Neural crest cell (in vitro differentiated cells): ENCODE data around the gene RNF224. TPM values are rescaled to one million over a fixed set of nuclear protein-coding genes. Genes with fewer than 3 reads are reported as not detected.

Source experiments
- DNase-seq: peaks from one replicate; pipeline ENCODE4 v3.0.0; 2021; ENCODE audit warnings: low read depth, mixed read lengths, low spot score
- H3K27ac Mint-ChIP-seq: one replicate; pipeline ENCODE4 v1.8.0; 2021; ENCODE audit warnings: mild to moderate bottlenecking, mixed read lengths; ENCODE audit not compliant: unreplicated experiment
- H3K27me3 Mint-ChIP-seq: 2 replicates; pipeline ENCODE4 v1.8.0; 2021; ENCODE audit warnings: low read depth, mild to moderate bottlenecking, mixed read lengths
- H3K36me3 Mint-ChIP-seq: 2 replicates; pipeline ENCODE4 v1.8.0; 2021; ENCODE audit warnings: low read depth, mild to moderate bottlenecking, mixed read lengths
- H3K4me1 Mint-ChIP-seq: 2 replicates; pipeline ENCODE4 v1.8.0; 2021; ENCODE audit warnings: mixed read lengths
- H3K4me3 Mint-ChIP-seq: one replicate; pipeline ENCODE4 v1.8.0; 2021; ENCODE audit warnings: mild to moderate bottlenecking, mixed read lengths
- H3K9me3 Mint-ChIP-seq: 2 replicates; pipeline ENCODE4 v1.8.0; 2021; ENCODE audit warnings: mixed read lengths
- CTCF ChIP-seq: fragments of 200-600 bp; sonication (generic); conservative IDR thresholded peaks from 2 replicates; pipeline ENCODE4 v1.5.0; 2021; ENCODE audit warnings: antibody characterized with exemption, mild to moderate bottlenecking
- total RNA-seq: library from RNA; stranded (reverse); gene quantifications from 2 replicates; pipeline ENCODE4 v1.2.1, GENCODE V29; 2021

The RNF224 gene
- total RNA-seq, 1 donor from 2014 or later: not detected

- Mint-ChIP-seq H3K27me3 (peaks cover 3% of the 10 kb centered on the region), H3K9me3 (no peaks in the 10 kb centered on the region), H3K4me3 (no peak overlapping the region), H3K27ac (no peak overlapping the region), H3K36me3 (no peaks in the 10 kb centered on the region), H3K4me1 (peaks cover 4% of the 10 kb centered on the region)
- no peak for TF ChIP-seq CTCF
- DNase-seq: no peak
These were observed 1.9 kb downstream of the RNF224 start for GRCh38 chr9:137228968-137229896.

DNA sequence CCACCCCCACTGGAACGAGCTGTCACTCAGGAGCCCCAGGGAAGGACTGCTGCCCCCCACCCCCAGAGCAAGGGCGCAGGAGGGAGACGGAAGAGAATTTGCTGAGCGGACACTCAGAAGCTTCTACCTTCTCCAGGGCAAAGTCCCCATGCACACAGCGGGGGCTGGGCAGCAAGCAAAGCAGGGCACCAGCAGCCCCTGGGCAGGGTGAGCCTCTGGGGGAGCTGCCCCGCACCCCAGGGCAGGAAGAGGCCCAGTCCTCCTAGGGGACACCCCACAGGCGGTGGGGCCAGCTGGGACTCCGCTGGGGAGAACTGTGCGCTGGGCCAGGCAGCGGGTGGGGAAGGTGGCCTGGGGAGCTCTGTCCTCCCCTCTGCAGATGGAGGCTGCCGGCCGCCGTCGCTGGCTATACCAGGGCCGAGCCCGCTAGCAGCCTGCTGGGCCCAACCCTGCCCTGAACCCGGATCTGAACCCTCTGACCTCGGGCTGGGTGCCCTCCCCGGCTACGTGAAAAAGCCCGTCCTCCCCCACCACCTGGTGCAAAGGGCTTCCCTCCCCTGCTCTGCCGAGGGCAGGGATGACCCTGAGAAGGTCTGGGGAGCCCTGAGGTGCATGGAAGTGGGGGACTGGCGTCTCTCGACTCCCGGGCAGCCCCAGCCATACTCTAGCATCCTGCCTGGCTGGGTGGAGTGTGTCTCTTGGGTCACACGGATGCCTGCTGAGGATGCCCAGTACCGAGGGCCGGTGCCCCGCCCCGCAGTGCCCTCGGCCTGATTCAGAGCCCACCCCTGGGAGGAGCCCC lies 2.8 kb downstream of the RNF224 start:
- peaks cover 4% of the 10 kb centered on the region for H3K4me1 Mint-ChIP-seq

DNA sequence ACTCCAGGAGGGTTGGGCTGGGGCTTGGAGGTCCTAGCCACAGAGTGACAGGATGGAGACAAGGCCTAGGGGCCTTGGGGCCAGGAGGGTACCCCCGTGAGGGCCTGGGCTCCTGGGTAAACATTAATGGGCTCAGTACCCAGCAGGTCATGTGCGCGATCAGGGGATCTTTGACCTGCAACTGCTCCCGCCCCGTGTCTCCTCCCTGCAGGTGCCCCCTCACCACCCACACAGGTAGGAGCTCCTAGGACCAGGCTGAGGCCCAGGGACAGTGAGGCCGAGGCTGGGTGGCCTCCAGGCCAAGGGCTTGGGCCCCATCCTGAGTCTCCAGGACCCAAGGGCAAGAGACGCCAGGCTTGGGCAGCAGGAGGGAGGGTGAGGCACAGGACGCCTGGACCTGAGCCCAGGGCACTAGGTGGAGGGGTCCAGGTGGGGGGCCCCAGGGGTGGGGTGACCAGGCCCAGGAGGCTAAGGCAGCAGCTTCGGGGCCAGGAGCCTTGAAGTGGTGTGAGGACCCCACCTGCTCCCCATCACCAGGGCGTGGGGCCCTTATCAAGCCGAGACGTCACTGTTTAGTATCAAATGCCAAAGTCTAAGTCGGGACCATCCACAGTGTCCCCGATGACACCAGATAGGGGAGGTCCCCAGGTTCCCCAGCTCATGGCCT lies 3.5 kb downstream of the RNF224 start, which contains the start of gene SLC34A3:
TSS of gene SLC34A3 (plus strand) at position 197 of the 667 bp plus-strand sequence. CDS start 802 bp downstream, outside the sequence.
- Mint-ChIP-seq H3K4me3 (no peak within 1 kb of the TSS), H3K27ac (no peak within 1 kb of the TSS), H3K36me3 (no peaks in the 10 kb centered on the region), H3K9me3 (no peaks in the 10 kb centered on the region), H3K4me1 (peaks cover 4% of the 10 kb centered on the region), H3K27me3 (peaks cover 3% of the 10 kb centered on the region)
- no peak for DNase-seq
- TF ChIP-seq CTCF: no peak

More for the DNA sequence above, 2.8 kb downstream of the RNF224 start:
- H3K36me3 Mint-ChIP-seq: no peaks in the 10 kb centered on the region
- no peaks in the 10 kb centered on the region for H3K9me3 Mint-ChIP-seq
- no peak for DNase-seq
- H3K27ac Mint-ChIP-seq: no peak overlapping the region
- peaks cover 3% of the 10 kb centered on the region for H3K27me3 Mint-ChIP-seq
- no peak for TF ChIP-seq CTCF
- H3K4me3 Mint-ChIP-seq: no peak overlapping the region

DNA sequence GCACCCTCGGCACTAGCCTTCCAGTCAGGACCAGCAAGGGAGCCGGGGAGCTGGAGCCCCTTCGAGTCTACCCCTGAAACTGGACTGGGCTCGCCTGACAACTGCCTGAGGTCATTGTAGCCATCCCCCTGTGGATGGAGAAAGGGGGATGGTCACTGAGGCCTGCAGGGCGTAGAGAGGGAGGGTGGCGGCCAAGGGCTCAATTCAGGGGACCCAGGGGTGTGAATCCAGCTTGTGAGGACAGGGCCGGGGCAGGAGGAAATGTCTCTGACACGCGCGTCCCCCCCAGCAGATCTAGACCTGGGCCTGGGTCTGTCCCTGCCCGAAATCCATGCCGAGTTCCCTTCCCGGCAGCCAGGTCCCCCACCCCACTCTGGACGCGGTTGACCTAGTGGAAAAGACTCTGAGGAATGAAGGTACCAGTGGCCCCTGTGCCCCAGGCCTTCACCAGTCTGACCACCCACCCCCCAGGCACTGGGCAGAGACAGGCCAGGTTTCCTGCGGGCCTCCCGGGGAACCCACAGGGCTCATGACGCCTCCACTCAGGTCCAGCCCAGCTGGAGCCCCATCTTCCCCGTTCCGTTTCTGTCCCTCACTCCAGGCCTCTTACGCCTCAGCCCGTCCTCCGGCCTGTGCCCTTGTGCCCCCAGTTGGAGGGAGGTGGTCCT lies 4.2 kb downstream of the RNF224 start:
- no peaks in the 10 kb centered on the region for H3K9me3 Mint-ChIP-seq
- peaks cover 3% of the 10 kb centered on the region for H3K27me3 Mint-ChIP-seq
- H3K4me1 Mint-ChIP-seq: peaks cover 4% of the 10 kb centered on the region
- no peak overlapping the region for H3K4me3 Mint-ChIP-seq
- H3K27ac Mint-ChIP-seq: no peak overlapping the region
- no peak for TF ChIP-seq CTCF
- H3K36me3 Mint-ChIP-seq: no peaks in the 10 kb centered on the region
- DNase-seq: no peak

DNA sequence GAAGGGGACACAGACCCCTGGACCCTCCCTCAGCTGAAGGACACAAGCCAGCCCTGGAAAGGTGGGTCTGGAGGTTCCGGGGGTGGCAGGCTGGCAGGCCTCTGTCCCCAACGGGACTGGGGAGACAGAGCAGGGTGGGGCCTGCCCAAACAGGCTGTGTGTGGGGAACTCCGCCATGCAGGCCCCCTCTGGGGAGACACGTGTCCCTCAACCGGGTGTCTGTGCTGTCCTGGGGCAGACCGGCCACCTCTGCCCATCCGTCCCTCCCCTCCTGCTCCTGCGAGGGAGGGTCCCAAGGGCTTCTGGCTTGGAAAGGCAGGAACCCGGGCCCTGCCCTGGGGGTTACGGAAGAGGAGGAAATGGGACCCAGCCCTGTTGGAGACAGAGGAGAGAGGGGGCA lies 4.8 kb downstream of the RNF224 start:
- H3K27me3 Mint-ChIP-seq: peaks cover 3% of the 10 kb centered on the region
- peaks cover 4% of the 10 kb centered on the region for H3K4me1 Mint-ChIP-seq
- H3K27ac Mint-ChIP-seq: no peak overlapping the region
- no peak for DNase-seq
- H3K4me3 Mint-ChIP-seq: no peak overlapping the region
- no peaks in the 10 kb centered on the region for H3K9me3 Mint-ChIP-seq
- TF ChIP-seq CTCF: no peak
- no peaks in the 10 kb centered on the region for H3K36me3 Mint-ChIP-seq
